Prostate gland (tissue), 2 donors: ENCODE measurements around the gene TLR8.

ENCODE experiments used
- CTCF ChIP-seq, 4 experiments: fragments of 200-600 bp in 2 of 4; fragments of 450-650 bp in 2 of 4; sonication (generic) in 2 of 4; IDR thresholded peaks; 1 replicate in 3 of 4; 2 replicates in 1 of 4; pipeline ENCODE4 v1.5.1; 2016 to 2019; ENCODE audit warnings: antibody characterized with exemption in 4 of 4, mild to moderate bottlenecking in 2 of 4, moderate library complexity in 2 of 4
- POLR2A ChIP-seq: fragments of 450-650 bp; IDR thresholded peaks from one replicate; pipeline ENCODE4 v1.6.1; 2016; ENCODE audit warnings: antibody characterized with exemption, mild to moderate bottlenecking
- POLR2AphosphoS5 ChIP-seq: sonication (generic); formaldehyde crosslinking; IDR thresholded peaks from one replicate; pipeline ENCODE4 v1.6.1; 2017; ENCODE audit warnings: antibody characterized with exemption

DNA sequence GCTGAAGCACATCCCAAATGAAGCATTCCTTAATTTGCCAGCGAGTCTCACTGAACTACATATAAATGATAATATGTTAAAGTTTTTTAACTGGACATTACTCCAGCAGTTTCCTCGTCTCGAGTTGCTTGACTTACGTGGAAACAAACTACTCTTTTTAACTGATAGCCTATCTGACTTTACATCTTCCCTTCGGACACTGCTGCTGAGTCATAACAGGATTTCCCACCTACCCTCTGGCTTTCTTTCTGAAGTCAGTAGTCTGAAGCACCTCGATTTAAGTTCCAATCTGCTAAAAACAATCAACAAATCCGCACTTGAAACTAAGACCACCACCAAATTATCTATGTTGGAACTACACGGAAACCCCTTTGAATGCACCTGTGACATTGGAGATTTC lies 14.6 kb downstream of the TLR8 start:
- TF ChIP-seq CTCF (IDR thresholded peaks at IDR 0.05) (no peak), POLR2A (no peak), POLR2AphosphoS5 (no peak)
